Vagina (tissue), 2 donors: ENCODE data around the gene BAAT. TPM values are rescaled to one million over a fixed set of nuclear protein-coding genes. Genes with fewer than 3 reads are reported as not detected.

Experiments
- DNase-seq, 2 donors: peaks; one replicate each; pipeline ENCODE4 v3.0.0-alpha.2; 2017; ENCODE audit errors: extremely low spot score in 2 of 2
- H3K27ac ChIP-seq: fragments of 200-600 bp; sonication (generic); one replicate; pipeline ENCODE4 v1.5.1; 2019
- H3K27me3 ChIP-seq: fragments of 200-600 bp; sonication (generic); one replicate; pipeline ENCODE4 v1.5.1; 2019
- H3K36me3 ChIP-seq, 2 donors: fragments of 200-600 bp; sonication (generic); one replicate each; pipeline ENCODE4 v1.5.1; 2017 to 2019
- H3K4me1 ChIP-seq: fragments of 200-600 bp; sonication (generic); one replicate; pipeline ENCODE4 v1.5.1; 2019
- H3K4me3 ChIP-seq, 2 donors: fragments of 200-600 bp; sonication (generic); 1 replicate in 1 of 2; 2 replicates in 1 of 2; pipeline ENCODE4 v1.5.1; 2016 to 2019
- H3K9me3 ChIP-seq: fragments of 200-600 bp; sonication (generic); one replicate; pipeline ENCODE4 v1.5.1; 2019
- POLR2A ChIP-seq, 2 donors: fragments of 450-650 bp; IDR thresholded peaks; one replicate each; pipeline ENCODE4 v1.6.1; 2017; ENCODE audit warnings: antibody characterized with exemption in 2 of 2, mild to moderate bottlenecking in 2 of 2, moderate library complexity in 2 of 2
- POLR2AphosphoS5 ChIP-seq, 2 donors: sonication (generic); formaldehyde crosslinking; IDR thresholded peaks; one replicate each; pipeline ENCODE4 v1.9.0; 2017; ENCODE audit warnings: antibody characterized with exemption in 2 of 2, mild to moderate bottlenecking in 2 of 2, low read depth in 1 of 2; ENCODE audit not compliant: insufficient read depth in 1 of 2
- intact Hi-C: fragments of 100-400 bp; cut with DNase I; formaldehyde crosslinking; loops from one replicate; pipeline ENCODE4 v1.15.1; 2023
- total RNA-seq: library from RNA; depleted of rRNA; stranded (reverse); fragments of >200 nt; gene quantifications from one replicate; pipeline ENCODE4 v1.2.3, GENCODE V29; 2016
- TF ChIP-seq, protein P1 (sequence below), 3 experiments: fragments of 450-650 bp in 2 of 3; fragments of 200-600 bp in 1 of 3; sonication (generic) in 1 of 3; IDR thresholded peaks; one replicate each; pipeline ENCODE4 v1.5.1; 2017 to 2019; ENCODE audit warnings: antibody characterized with exemption in 3 of 3, mild to moderate bottlenecking in 2 of 3, moderate library complexity in 2 of 3

The BAAT gene
- total RNA-seq, 1 donor from 2014 or later = not detected

DNA sequence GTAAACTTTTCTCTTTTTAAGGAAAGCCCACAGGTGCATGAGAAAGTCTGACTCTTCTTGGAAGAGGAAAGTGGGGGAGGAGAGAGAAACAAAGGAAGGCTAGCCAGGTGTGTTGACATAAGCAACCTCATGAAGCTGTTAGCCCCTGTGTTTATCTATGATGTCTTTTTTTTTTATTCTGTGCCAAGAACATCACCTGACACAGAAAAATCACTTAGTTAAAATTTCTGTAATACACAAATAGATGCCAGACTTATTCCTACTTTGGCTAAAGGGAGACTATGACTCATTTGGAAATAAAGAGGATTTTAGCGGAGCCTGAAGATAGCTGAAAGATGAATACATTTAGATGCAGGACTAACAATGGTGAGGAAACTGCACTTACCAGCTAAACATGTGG, 58.3 kb downstream of the BAAT start:
- intact Hi-C loops = no loop called here
- no peaks in the 10 kb centered on the region for H3K27me3 ChIP-seq
- DNase-seq = no peak
- no peak overlapping the region for H3K4me3 ChIP-seq
- no peaks in the 10 kb centered on the region for H3K4me1 ChIP-seq
- no peaks in the 10 kb centered on the region for H3K9me3 ChIP-seq
- no peak overlapping the region for H3K27ac ChIP-seq
- H3K36me3 ChIP-seq = no peaks in the 10 kb centered on the region
- TF ChIP-seq POLR2A (IDR thresholded peaks at IDR 0.05) (no peak), POLR2AphosphoS5 (IDR thresholded peaks at IDR 0.05; ENCODE audit: insufficient read depth in 1 of 2, low read depth in 1 of 2) (no peak)
- TF ChIP-seq, protein P1, sequence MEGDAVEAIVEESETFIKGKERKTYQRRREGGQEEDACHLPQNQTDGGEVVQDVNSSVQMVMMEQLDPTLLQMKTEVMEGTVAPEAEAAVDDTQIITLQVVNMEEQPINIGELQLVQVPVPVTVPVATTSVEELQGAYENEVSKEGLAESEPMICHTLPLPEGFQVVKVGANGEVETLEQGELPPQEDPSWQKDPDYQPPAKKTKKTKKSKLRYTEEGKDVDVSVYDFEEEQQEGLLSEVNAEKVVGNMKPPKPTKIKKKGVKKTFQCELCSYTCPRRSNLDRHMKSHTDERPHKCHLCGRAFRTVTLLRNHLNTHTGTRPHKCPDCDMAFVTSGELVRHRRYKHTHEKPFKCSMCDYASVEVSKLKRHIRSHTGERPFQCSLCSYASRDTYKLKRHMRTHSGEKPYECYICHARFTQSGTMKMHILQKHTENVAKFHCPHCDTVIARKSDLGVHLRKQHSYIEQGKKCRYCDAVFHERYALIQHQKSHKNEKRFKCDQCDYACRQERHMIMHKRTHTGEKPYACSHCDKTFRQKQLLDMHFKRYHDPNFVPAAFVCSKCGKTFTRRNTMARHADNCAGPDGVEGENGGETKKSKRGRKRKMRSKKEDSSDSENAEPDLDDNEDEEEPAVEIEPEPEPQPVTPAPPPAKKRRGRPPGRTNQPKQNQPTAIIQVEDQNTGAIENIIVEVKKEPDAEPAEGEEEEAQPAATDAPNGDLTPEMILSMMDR (IDR thresholded peaks at IDR 0.05) = no peak

DNA sequence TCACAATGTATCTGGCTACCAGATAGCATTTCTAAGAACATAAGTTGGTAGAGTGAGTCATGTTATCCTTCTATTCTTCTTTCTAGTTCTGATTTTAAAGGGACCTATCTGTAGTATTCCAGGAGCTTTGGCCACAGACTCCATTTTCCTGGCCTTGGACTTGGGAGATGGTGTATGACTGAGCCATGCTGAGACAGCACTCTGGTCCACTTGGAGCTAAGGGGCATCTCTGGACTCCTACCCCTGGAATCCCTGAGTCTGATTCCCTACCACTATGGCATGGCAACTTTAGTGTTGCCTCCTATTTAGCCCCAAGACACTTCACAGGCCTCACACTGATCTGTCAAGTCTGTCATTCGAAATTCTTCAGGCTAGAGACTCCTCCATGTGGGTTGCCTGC, 58.8 kb downstream of the BAAT start:
- Histone ChIP-seq H3K27ac (no peak overlapping the region), H3K4me1 (no peaks in the 10 kb centered on the region), H3K27me3 (no peaks in the 10 kb centered on the region), H3K4me3 (no peak overlapping the region), H3K36me3 (no peaks in the 10 kb centered on the region), H3K9me3 (no peaks in the 10 kb centered on the region)
- no peak for TF ChIP-seq POLR2AphosphoS5 (IDR thresholded peaks at IDR 0.05; ENCODE audit: insufficient read depth in 1 of 2, low read depth in 1 of 2)
- no peak for TF ChIP-seq POLR2A (IDR thresholded peaks at IDR 0.05)
- TF ChIP-seq, protein P1 (IDR thresholded peaks at IDR 0.05) = no peak
- intact Hi-C loops = no loop called here
- DNase-seq = no peak

DNA sequence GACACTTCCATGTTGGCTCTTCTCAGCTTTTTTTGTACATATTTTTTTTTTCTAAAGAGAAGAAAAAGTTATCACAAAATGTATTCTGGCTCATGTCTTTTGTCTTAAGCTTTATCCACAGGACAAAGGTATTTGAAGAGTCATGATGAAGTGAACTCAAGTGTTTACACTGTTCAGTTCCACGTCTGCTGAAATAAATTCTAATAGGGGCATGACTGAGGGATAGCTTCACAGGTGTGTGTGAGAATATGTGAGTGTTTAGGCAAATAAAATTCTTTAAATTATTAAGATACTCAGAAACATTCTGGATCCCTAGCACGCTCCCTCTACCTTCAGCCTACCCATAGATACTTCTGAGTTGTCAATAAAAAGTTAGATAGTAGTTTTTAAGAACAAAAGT, 59.8 kb downstream of the BAAT start:
- Histone ChIP-seq H3K27me3 (no peaks in the 10 kb centered on the region), H3K4me3 (no peak overlapping the region), H3K4me1 (no peaks in the 10 kb centered on the region), H3K27ac (no peak overlapping the region), H3K9me3 (no peaks in the 10 kb centered on the region), H3K36me3 (no peaks in the 10 kb centered on the region)
- no peak for DNase-seq
- TF ChIP-seq POLR2AphosphoS5 (IDR thresholded peaks at IDR 0.05; ENCODE audit: insufficient read depth in 1 of 2, low read depth in 1 of 2) = no peak
- TF ChIP-seq, protein P1 (IDR thresholded peaks at IDR 0.05) = no peak
- TF ChIP-seq POLR2A (IDR thresholded peaks at IDR 0.05) = no peak
- intact Hi-C loops = no loop called here

DNA sequence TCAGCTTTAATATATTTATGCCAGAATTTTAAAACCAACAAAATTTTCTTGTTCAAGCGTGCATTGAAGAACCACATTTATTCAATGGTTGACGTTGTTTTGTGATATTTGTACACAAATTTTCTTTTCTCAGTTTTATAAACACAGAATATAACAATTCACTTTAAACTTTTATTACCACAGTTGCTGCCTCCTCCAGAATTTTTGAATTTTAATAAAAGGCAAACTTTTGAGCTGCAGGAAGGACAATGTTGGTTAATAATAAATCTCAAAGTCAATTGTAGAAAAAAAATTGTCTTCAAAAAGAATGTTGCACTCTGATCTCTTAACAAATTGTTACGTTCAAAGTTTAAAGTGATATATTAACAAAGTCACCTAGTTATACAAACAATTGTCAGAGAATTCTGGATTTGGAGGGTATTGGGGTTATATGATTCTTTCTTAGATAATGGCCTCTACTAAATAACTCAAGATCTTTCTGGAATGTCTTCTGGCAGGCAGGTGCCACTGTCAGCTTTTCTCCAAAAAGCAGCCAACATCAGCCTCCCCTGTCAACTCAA, 60.5 kb downstream of the BAAT start:
- H3K9me3 ChIP-seq = no peaks in the 10 kb centered on the region
- H3K4me1 ChIP-seq = no peaks in the 10 kb centered on the region
- TF ChIP-seq POLR2AphosphoS5 (IDR thresholded peaks at IDR 0.05; ENCODE audit: insufficient read depth in 1 of 2, low read depth in 1 of 2) = no peak
- TF ChIP-seq, protein P1 (IDR thresholded peaks at IDR 0.05) = no peak
- TF ChIP-seq POLR2A (IDR thresholded peaks at IDR 0.05) = no peak
- H3K36me3 ChIP-seq = no peaks in the 10 kb centered on the region
- H3K27ac ChIP-seq = no peak overlapping the region
- H3K4me3 ChIP-seq = no peak overlapping the region
- intact Hi-C loops = no loop called here
- H3K27me3 ChIP-seq = no peaks in the 10 kb centered on the region
- DNase-seq = no peak

DNA sequence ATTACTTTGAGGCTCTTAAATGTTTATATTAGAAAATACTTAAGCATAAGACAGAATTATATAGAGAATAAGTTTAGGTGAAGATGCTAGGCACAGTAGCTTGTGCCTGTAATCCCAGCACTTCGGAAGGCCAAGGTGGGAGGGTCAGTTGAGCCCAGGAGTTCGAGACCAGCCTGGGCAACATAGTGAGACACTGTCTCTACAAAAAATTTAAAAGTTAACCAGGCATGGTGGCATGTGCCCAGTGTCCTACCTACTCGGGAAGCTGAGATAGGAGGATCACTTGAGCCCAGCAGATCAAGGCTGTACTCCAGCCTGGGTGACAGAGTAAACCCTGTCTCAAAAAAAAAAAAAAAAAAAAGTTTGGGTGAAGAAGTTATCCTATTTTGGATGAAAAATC, 61.7 kb downstream of the BAAT start:
- Histone ChIP-seq H3K4me1 (no peaks in the 10 kb centered on the region), H3K4me3 (no peak overlapping the region), H3K27me3 (no peaks in the 10 kb centered on the region), H3K27ac (no peak overlapping the region), H3K36me3 (no peaks in the 10 kb centered on the region), H3K9me3 (no peaks in the 10 kb centered on the region)
- intact Hi-C loops = no loop called here
- TF ChIP-seq POLR2AphosphoS5 (IDR thresholded peaks at IDR 0.05; ENCODE audit: insufficient read depth in 1 of 2, low read depth in 1 of 2) = no peak
- TF ChIP-seq POLR2A (IDR thresholded peaks at IDR 0.05) = no peak
- TF ChIP-seq, protein P1 (IDR thresholded peaks at IDR 0.05) = no peak
- no peak for DNase-seq
